ENCODE results near the gene BIRC2. TPM values are rescaled to one million over a fixed set of nuclear protein-coding genes. Genes with fewer than 3 reads are reported as not detected.

BIRC2 gene
- total and polyA plus RNA-seq, 2 experiments from 2014 or later = 15.3 to 25.2 TPM

DNA sequence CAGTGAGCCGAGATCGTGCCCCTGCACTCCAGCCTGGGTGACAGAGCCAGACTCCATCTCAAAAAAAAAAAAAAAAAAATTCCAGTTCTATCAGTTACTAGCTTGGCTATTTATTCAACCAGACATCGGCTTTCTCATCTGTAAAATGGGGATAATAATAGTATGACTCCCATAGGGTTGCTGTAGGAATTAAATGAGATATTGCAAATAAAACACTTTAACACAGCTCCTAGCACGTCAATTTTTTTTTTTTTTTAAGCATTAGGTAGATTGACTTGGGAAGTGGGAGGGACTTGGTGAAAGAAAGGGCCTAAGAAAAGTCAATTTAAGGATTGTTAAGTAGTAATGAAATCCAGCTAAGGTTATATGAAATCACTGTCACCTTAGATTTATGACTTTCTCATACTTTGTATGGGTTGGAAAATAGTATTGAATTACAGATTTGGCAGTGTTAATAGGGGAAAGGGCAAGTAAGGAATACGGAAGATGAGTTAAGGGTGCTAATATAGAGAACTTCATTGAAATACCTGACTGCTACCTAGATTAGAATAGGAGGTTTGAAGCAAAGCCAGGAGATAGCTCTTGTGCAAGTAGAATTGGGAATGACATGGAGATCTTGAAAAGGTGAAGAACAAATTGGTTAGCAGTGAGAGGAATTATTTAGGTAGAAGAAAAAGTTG is 28.8 kb downstream of the BIRC2 start (continued):
- TF ChIP-seq, protein P1, sequence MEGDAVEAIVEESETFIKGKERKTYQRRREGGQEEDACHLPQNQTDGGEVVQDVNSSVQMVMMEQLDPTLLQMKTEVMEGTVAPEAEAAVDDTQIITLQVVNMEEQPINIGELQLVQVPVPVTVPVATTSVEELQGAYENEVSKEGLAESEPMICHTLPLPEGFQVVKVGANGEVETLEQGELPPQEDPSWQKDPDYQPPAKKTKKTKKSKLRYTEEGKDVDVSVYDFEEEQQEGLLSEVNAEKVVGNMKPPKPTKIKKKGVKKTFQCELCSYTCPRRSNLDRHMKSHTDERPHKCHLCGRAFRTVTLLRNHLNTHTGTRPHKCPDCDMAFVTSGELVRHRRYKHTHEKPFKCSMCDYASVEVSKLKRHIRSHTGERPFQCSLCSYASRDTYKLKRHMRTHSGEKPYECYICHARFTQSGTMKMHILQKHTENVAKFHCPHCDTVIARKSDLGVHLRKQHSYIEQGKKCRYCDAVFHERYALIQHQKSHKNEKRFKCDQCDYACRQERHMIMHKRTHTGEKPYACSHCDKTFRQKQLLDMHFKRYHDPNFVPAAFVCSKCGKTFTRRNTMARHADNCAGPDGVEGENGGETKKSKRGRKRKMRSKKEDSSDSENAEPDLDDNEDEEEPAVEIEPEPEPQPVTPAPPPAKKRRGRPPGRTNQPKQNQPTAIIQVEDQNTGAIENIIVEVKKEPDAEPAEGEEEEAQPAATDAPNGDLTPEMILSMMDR (conservative IDR thresholded peaks at IDR 0.05; ENCODE audit: low read depth in 2 of 2) = no peak
- TF ChIP-seq ZNF114 (CRISPR knock-in tag; IDR thresholded peaks at IDR 0.05) = no peak

DNA sequence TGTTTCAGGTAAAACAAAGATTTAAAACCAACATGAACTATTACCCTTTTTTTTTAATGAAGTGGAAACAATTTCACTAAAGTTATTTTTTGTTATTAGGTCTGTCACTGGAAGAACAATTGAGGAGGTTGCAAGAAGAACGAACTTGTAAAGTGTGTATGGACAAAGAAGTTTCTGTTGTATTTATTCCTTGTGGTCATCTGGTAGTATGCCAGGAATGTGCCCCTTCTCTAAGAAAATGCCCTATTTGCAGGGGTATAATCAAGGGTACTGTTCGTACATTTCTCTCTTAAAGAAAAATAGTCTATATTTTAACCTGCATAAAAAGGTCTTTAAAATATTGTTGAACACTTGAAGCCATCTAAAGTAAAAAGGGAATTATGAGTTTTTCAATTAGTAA is 30.9 kb downstream of the BIRC2 start:
- no peaks in the 10 kb centered on the region for H3K27me3 ChIP-seq (ENCODE audit: insufficient read depth)
- no peak overlapping the region for H2AFZ ChIP-seq
- H3F3A ChIP-seq (replicated peaks; ENCODE audit: low read depth) = no peaks in the 10 kb centered on the region
- peaks cover 10% of the 10 kb centered on the region for H3K79me2 ChIP-seq (replicated peaks; ENCODE audit: insufficient read depth)
- ATAC-seq = no peak
- no peaks in the 10 kb centered on the region for H3K36me3 ChIP-seq (ENCODE audit: insufficient read depth)
- no peak for DNase-seq (ENCODE audit: low spot score)
- Mint-ChIP-seq H3K36me3 (ENCODE audit: low read depth) (peaks cover 28% of the 10 kb centered on the region; the same call in 2 of the 3 replicates), H3K4me3 (no peak overlapping the region), H3K27me3 (ENCODE audit: insufficient read depth, low read depth, poor library complexity) (peaks cover 12% of the 10 kb centered on the region), H3K4me1 (peaks cover 6% of the 10 kb centered on the region; the same call in 2 of the 3 replicates), H3K27ac (no peak overlapping the region), H3K9me3 (peaks cover 2% of the 10 kb centered on the region; the same call in 1 of the 3 replicates)
- no peaks in the 10 kb centered on the region for H4K20me1 ChIP-seq (replicated peaks; ENCODE audit: insufficient read depth)
- no peak overlapping the region for H3K4me2 ChIP-seq
- H3K4me3 ChIP-seq = no peak overlapping the region
- peaks cover 12% of the 10 kb centered on the region for H3K4me1 ChIP-seq (ENCODE audit: insufficient read depth)
- no peaks in the 10 kb centered on the region for H3K9me2 ChIP-seq (ENCODE audit: insufficient read depth)
- no peak overlapping the region for H3K27ac ChIP-seq (ENCODE audit: low read depth)
- TF ChIP-seq, protein P2, sequence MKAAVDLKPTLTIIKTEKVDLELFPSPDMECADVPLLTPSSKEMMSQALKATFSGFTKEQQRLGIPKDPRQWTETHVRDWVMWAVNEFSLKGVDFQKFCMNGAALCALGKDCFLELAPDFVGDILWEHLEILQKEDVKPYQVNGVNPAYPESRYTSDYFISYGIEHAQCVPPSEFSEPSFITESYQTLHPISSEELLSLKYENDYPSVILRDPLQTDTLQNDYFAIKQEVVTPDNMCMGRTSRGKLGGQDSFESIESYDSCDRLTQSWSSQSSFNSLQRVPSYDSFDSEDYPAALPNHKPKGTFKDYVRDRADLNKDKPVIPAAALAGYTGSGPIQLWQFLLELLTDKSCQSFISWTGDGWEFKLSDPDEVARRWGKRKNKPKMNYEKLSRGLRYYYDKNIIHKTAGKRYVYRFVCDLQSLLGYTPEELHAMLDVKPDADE (IDR thresholded peaks at IDR 0.05) = no peak
- TF ChIP-seq, protein P3, sequence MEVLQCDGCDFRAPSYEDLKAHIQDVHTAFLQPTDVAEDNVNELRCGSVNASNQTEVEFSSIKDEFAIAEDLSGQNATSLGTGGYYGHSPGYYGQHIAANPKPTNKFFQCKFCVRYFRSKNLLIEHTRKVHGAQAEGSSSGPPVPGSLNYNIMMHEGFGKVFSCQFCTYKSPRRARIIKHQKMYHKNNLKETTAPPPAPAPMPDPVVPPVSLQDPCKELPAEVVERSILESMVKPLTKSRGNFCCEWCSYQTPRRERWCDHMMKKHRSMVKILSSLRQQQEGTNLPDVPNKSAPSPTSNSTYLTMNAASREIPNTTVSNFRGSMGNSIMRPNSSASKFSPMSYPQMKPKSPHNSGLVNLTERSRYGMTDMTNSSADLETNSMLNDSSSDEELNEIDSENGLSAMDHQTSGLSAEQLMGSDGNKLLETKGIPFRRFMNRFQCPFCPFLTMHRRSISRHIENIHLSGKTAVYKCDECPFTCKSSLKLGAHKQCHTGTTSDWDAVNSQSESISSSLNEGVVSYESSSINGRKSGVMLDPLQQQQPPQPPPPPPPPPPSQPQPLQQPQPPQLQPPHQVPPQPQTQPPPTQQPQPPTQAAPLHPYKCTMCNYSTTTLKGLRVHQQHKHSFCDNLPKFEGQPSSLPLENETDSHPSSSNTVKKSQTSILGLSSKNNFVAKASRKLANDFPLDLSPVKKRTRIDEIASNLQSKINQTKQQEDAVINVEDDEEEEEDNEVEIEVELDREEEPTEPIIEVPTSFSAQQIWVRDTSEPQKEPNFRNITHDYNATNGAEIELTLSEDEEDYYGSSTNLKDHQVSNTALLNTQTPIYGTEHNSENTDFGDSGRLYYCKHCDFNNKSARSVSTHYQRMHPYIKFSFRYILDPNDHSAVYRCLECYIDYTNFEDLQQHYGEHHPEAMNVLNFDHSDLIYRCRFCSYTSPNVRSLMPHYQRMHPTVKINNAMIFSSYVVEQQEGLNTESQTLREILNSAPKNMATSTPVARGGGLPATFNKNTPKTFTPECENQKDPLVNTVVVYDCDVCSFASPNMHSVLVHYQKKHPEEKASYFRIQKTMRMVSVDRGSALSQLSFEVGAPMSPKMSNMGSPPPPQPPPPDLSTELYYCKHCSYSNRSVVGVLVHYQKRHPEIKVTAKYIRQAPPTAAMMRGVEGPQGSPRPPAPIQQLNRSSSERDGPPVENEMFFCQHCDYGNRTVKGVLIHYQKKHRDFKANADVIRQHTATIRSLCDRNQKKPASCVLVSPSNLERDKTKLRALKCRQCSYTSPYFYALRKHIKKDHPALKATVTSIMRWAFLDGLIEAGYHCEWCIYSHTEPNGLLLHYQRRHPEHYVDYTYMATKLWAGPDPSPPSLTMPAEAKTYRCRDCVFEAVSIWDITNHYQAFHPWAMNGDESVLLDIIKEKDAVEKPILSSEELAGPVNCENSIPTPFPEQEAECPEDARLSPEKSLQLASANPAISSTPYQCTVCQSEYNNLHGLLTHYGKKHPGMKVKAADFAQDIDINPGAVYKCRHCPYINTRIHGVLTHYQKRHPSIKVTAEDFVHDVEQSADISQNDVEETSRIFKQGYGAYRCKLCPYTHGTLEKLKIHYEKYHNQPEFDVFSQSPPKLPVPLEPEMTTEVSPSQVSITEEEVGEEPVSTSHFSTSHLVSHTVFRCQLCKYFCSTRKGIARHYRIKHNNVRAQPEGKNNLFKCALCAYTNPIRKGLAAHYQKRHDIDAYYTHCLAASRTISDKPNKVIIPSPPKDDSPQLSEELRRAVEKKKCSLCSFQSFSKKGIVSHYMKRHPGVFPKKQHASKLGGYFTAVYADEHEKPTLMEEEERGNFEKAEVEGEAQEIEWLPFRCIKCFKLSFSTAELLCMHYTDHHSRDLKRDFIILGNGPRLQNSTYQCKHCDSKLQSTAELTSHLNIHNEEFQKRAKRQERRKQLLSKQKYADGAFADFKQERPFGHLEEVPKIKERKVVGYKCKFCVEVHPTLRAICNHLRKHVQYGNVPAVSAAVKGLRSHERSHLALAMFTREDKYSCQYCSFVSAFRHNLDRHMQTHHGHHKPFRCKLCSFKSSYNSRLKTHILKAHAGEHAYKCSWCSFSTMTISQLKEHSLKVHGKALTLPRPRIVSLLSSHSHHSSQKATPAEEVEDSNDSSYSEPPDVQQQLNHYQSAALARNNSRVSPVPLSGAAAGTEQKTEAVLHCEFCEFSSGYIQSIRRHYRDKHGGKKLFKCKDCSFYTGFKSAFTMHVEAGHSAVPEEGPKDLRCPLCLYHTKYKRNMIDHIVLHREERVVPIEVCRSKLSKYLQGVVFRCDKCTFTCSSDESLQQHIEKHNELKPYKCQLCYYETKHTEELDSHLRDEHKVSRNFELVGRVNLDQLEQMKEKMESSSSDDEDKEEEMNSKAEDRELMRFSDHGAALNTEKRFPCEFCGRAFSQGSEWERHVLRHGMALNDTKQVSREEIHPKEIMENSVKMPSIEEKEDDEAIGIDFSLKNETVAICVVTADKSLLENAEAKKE (CRISPR knock-in tag; IDR thresholded peaks at IDR 0.05) = no peak
- no peak for TF ChIP-seq JUNB (IDR thresholded peaks at IDR 0.05; ENCODE audit: unreplicated experiment)
- TF ChIP-seq, protein P4, sequence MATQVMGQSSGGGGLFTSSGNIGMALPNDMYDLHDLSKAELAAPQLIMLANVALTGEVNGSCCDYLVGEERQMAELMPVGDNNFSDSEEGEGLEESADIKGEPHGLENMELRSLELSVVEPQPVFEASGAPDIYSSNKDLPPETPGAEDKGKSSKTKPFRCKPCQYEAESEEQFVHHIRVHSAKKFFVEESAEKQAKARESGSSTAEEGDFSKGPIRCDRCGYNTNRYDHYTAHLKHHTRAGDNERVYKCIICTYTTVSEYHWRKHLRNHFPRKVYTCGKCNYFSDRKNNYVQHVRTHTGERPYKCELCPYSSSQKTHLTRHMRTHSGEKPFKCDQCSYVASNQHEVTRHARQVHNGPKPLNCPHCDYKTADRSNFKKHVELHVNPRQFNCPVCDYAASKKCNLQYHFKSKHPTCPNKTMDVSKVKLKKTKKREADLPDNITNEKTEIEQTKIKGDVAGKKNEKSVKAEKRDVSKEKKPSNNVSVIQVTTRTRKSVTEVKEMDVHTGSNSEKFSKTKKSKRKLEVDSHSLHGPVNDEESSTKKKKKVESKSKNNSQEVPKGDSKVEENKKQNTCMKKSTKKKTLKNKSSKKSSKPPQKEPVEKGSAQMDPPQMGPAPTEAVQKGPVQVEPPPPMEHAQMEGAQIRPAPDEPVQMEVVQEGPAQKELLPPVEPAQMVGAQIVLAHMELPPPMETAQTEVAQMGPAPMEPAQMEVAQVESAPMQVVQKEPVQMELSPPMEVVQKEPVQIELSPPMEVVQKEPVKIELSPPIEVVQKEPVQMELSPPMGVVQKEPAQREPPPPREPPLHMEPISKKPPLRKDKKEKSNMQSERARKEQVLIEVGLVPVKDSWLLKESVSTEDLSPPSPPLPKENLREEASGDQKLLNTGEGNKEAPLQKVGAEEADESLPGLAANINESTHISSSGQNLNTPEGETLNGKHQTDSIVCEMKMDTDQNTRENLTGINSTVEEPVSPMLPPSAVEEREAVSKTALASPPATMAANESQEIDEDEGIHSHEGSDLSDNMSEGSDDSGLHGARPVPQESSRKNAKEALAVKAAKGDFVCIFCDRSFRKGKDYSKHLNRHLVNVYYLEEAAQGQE (IDR thresholded peaks at IDR 0.05; ENCODE audit: unreplicated experiment) = no peak
- no peak for TF ChIP-seq EZH2 (IDR thresholded peaks at IDR 0.05; ENCODE audit: low read depth, unreplicated experiment)
- TF ChIP-seq ZNF331 (CRISPR knock-in tag; IDR thresholded peaks at IDR 0.05; ENCODE audit: low read depth) = no peak
- no peak for TF ChIP-seq POLR2AphosphoS5 (IDR thresholded peaks at IDR 0.05; ENCODE audit: low read depth)
- no peak for TF ChIP-seq CREB1 (CRISPR knock-in tag; IDR thresholded peaks at IDR 0.05; ENCODE audit: low read depth)
- TF ChIP-seq EZH2phosphoT487 (IDR thresholded peaks at IDR 0.05; ENCODE audit: unreplicated experiment) = no peak

All from GM23338 (cell line).